Measurements from ENCODE around the gene U2AF1L4.

U2AF1L4 gene

DNA sequence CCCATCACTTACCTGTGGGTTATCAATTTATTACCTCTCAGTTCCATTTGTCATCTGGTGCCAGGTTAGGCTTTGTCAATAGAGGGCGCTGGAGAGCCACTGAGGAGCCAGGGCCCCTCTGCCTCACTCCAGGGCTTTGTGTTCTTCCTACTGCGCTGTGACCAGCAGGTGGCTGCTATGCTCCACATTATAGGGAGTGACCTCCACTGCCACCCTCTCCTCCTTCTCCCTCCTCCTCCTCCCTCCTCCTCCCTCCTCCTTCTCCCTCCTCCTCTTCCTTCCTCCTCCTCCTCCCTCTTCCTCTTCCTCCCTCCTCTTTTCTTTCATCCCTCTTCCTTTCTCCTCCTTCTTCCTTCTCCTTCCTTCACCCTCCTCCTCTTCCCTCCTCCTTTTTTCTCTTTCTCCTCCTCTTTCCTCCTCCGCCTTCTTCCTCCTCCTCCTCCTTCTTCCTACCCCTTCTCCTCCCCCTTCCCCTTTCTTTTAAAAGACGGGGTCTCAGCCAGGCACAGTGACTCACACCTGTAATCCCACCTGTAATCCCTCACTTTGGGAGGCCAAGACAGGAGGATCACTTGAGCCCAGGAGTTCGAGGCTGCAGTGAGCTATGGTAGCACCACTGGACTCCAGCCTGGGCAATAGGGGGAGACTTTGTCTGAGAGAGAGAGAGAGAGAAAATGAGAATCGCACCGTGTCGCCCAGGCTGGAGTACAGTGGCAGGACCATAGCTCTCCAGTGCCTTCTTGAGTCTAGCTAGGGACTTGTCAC, 51.2 kb downstream of the U2AF1L4 start (continued):
- TF ChIP-seq SCRT2 (tag by site-specific recombination; IDR thresholded peaks at IDR 0.05): peak; percentile 93
- TF ChIP-seq, protein P1, sequence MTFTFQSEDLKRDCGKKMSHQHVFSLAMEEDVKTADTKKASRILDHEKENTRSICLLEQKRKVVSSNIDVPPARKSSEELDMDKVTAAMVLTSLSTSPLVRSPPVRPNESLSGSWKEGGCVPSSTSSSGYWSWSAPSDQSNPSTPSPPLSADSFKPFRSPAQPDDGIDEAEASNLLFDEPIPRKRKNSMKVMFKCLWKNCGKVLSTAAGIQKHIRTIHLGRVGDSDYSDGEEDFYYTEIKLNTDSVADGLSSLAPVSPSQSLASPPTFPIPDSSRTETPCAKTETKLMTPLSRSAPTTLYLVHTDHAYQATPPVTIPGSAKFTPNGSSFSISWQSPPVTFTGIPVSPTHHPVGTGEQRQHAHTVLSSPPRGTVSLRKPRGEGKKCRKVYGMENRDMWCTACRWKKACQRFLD (tag by site-specific recombination; IDR thresholded peaks at IDR 0.05): 0 out of 2 replicates have a peak, but pooled peaks have one; percentile 79
- TF ChIP-seq ZNF837 (tag by site-specific recombination; IDR thresholded peaks at IDR 0.05): no peak
- TF ChIP-seq SP2 (tag by site-specific recombination; IDR thresholded peaks at IDR 0.05): peak; percentile 60
- no peak for TF ChIP-seq ZNF426 (tag by site-specific recombination; IDR thresholded peaks at IDR 0.05)
- no peak for TF ChIP-seq ZNF19 (tag by site-specific recombination; IDR thresholded peaks at IDR 0.05; ENCODE audit: low read depth)
- TF ChIP-seq SETDB1 (IDR thresholded peaks at IDR 0.05; ENCODE audit: insufficient read length, low read length): no peak
- no peak for TF ChIP-seq ZNF223 (tag by site-specific recombination; IDR thresholded peaks at IDR 0.05)
- no peak for TF ChIP-seq ZNF311 (tag by site-specific recombination; IDR thresholded peaks at IDR 0.05; ENCODE audit: borderline replicate concordance)
- TF ChIP-seq MEIS1 (CRISPR knock-in tag; IDR thresholded peaks at IDR 0.05; ENCODE audit: borderline replicate concordance): no peak
- TF ChIP-seq ZBTB48 (tag by site-specific recombination; IDR thresholded peaks at IDR 0.05): no peak; the same call in 1 of the 2 replicates
- TF ChIP-seq OSR2 (tag by site-specific recombination; IDR thresholded peaks at IDR 0.05): no peak; the same call in 1 of the 2 replicates
- TF ChIP-seq ZNF560 (tag by site-specific recombination; IDR thresholded peaks at IDR 0.05; ENCODE audit: borderline replicate concordance): no peak
- TF ChIP-seq ZNF10 (tag by site-specific recombination; IDR thresholded peaks at IDR 0.05): no peak; the same call in 1 of the 2 replicates
- TF ChIP-seq KLF10 (tag by site-specific recombination; IDR thresholded peaks at IDR 0.05): no peak
- TF ChIP-seq ZBTB17 (tag by site-specific recombination; IDR thresholded peaks at IDR 0.05): peak; percentile 64
- TF ChIP-seq ZNF112 (tag by site-specific recombination; IDR thresholded peaks at IDR 0.05): no peak
- peak; percentile 100 for TF ChIP-seq ZNF366 (tag by site-specific recombination; conservative IDR thresholded peaks at IDR 0.05)
- no peak for TF ChIP-seq ZNF48 (tag by site-specific recombination; IDR thresholded peaks at IDR 0.05)
- no peak for TF ChIP-seq ZNF292 (tag by site-specific recombination; IDR thresholded peaks at IDR 0.05; ENCODE audit: borderline replicate concordance, low read depth)
- TF ChIP-seq, protein P2, sequence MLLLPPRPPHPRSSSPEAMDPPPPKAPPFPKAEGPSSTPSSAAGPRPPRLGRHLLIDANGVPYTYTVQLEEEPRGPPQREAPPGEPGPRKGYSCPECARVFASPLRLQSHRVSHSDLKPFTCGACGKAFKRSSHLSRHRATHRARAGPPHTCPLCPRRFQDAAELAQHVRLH (tag by site-specific recombination; IDR thresholded peaks at IDR 0.05): 0 out of 2 replicates have a peak, but pooled peaks have one; percentile 52
- TF ChIP-seq ZNF571 (tag by site-specific recombination; IDR thresholded peaks at IDR 0.05): no peak
- peak; percentile 99 for TF ChIP-seq ZSCAN30 (tag by site-specific recombination; IDR thresholded peaks at IDR 0.05)
- TF ChIP-seq ZNF266 (tag by site-specific recombination; IDR thresholded peaks at IDR 0.05; ENCODE audit: low read depth): 0 out of 2 replicates have a peak, but pooled peaks have one; percentile 21
- TF ChIP-seq ZNF621 (tag by site-specific recombination; IDR thresholded peaks at IDR 0.05): no peak
- TF ChIP-seq ZNF211 (tag by site-specific recombination; IDR thresholded peaks at IDR 0.05; ENCODE audit: low read depth): 0 out of 2 replicates have a peak, but pooled peaks have one; percentile 61
- peak; percentile 81 for TF ChIP-seq KLF7 (tag by site-specific recombination; IDR thresholded peaks at IDR 0.05; ENCODE audit: borderline replicate concordance)
- TF ChIP-seq, protein P3, sequence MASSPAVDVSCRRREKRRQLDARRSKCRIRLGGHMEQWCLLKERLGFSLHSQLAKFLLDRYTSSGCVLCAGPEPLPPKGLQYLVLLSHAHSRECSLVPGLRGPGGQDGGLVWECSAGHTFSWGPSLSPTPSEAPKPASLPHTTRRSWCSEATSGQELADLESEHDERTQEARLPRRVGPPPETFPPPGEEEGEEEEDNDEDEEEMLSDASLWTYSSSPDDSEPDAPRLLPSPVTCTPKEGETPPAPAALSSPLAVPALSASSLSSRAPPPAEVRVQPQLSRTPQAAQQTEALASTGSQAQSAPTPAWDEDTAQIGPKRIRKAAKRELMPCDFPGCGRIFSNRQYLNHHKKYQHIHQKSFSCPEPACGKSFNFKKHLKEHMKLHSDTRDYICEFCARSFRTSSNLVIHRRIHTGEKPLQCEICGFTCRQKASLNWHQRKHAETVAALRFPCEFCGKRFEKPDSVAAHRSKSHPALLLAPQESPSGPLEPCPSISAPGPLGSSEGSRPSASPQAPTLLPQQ (tag by site-specific recombination; IDR thresholded peaks at IDR 0.05): peak; percentile 83
- no peak for TF ChIP-seq YY1 (tag by site-specific recombination; IDR thresholded peaks at IDR 0.05)
- TF ChIP-seq, protein P4, sequence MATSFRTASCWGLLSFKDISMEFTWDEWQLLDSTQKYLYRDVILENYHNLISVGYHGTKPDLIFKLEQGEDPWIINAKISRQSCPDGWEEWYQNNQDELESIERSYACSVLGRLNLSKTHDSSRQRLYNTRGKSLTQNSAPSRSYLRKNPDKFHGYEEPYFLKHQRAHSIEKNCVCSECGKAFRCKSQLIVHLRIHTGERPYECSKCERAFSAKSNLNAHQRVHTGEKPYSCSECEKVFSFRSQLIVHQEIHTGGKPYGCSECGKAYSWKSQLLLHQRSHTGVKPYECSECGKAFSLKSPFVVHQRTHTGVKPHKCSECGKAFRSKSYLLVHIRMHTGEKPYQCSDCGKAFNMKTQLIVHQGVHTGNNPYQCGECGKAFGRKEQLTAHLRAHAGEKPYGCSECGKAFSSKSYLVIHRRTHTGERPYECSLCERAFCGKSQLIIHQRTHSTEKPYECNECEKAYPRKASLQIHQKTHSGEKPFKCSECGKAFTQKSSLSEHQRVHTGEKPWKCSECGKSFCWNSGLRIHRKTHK (tag by site-specific recombination; IDR thresholded peaks at IDR 0.05): no peak
- peak; percentile 90 for TF ChIP-seq IKZF3 (tag by site-specific recombination; IDR thresholded peaks at IDR 0.05)
- TF ChIP-seq ZNF16 (tag by site-specific recombination; IDR thresholded peaks at IDR 0.05; ENCODE audit: low read depth): no peak; the same call in 1 of the 2 replicates
- no peak for TF ChIP-seq ZNF24 (tag by site-specific recombination; IDR thresholded peaks at IDR 0.05)
- TF ChIP-seq, protein P5, sequence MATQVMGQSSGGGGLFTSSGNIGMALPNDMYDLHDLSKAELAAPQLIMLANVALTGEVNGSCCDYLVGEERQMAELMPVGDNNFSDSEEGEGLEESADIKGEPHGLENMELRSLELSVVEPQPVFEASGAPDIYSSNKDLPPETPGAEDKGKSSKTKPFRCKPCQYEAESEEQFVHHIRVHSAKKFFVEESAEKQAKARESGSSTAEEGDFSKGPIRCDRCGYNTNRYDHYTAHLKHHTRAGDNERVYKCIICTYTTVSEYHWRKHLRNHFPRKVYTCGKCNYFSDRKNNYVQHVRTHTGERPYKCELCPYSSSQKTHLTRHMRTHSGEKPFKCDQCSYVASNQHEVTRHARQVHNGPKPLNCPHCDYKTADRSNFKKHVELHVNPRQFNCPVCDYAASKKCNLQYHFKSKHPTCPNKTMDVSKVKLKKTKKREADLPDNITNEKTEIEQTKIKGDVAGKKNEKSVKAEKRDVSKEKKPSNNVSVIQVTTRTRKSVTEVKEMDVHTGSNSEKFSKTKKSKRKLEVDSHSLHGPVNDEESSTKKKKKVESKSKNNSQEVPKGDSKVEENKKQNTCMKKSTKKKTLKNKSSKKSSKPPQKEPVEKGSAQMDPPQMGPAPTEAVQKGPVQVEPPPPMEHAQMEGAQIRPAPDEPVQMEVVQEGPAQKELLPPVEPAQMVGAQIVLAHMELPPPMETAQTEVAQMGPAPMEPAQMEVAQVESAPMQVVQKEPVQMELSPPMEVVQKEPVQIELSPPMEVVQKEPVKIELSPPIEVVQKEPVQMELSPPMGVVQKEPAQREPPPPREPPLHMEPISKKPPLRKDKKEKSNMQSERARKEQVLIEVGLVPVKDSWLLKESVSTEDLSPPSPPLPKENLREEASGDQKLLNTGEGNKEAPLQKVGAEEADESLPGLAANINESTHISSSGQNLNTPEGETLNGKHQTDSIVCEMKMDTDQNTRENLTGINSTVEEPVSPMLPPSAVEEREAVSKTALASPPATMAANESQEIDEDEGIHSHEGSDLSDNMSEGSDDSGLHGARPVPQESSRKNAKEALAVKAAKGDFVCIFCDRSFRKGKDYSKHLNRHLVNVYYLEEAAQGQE (tag by site-specific recombination; IDR thresholded peaks at IDR 0.05): peak; percentile 56

Data from HEK293 (cell line).